GM12878 (cell line): ENCODE measurements around the gene TAPT1. TPM values are rescaled to one million over a fixed set of nuclear protein-coding genes. Genes with fewer than 3 reads are reported as not detected.

ENCODE experiments used
- ATAC-seq: fragments of 200-7000 bp; cut with Tn5 transposase; 3 replicates; pipeline ENCODE4 v1.9.1; 2020; ENCODE audit warnings: mild to moderate bottlenecking, moderate library complexity
- BruUV-seq: library from RNA; stranded (reverse); fragments of 400-500 nt; replicated peaks from 2 replicates; lab custom pipeline; 2021; lab: Mats Ljungman, UMichigan
- CTCF ChIA-PET: fragments of 300-600 bp; sonication (Branson Sonifier 250); formaldehyde crosslinking; extraction: SDS; loops from one replicate; lab custom pipeline; 2021; ENCODE audit warnings: inconsistent platforms; lab: Yijun Ruan, JAX
- POLR2A ChIA-PET: fragments of 350-600 bp; formaldehyde crosslinking; extraction: SDS; loops from one replicate; lab custom pipeline; 2021; ENCODE audit warnings: inconsistent platforms; lab: Charles Lee
- RAD21 ChIA-PET: fragments of 300-600 bp; sonication (Branson Sonifier 250); formaldehyde crosslinking; loops from one replicate; lab custom pipeline; 2023; ENCODE audit warnings: antibody characterized with exemption; ENCODE audit not compliant: unreplicated experiment; lab: Charles Lee
- SMC1A ChIA-PET: fragments of 300-600 bp; sonication (Branson Sonifier 250); formaldehyde crosslinking; loops from one replicate; lab custom pipeline; 2023; ENCODE audit not compliant: unreplicated experiment, uncharacterized antibody; lab: Charles Lee
- DNase-seq: peaks from one replicate; pipeline ENCODE4 v3.0.0-alpha.2; 2011; ENCODE audit warnings: low read depth, low spot score
- FAIRE-seq: peaks from 3 replicates; lab custom pipeline; 2011; peaks lifted over from hg19 to GRCh38; lab: Jason Lieb, UNC
- H2AFZ ChIP-seq: 2 replicates; pipeline ENCODE4 v1.6.0; 2011; ENCODE audit warnings: low read depth, low read length, control low read depth; ENCODE audit not compliant: control insufficient read depth
- H3K27ac ChIP-seq: 2 replicates; pipeline ENCODE4 v1.5.1; 2011; ENCODE audit warnings: control low read depth; ENCODE audit not compliant: control insufficient read depth, insufficient read depth
- H3K27me3 ChIP-seq, 2 experiments: replicated peaks in 1 of 2; 2 replicates each; pipeline versions ENCODE4 v1.6.0 to v1.6.1; 2011; ENCODE audit warnings: low read length in 1 of 2; ENCODE audit not compliant: control insufficient read depth in 2 of 2, insufficient read depth in 2 of 2
- H3K36me3 ChIP-seq, 2 experiments: 2 replicates each; pipeline ENCODE4 v1.5.1; 2011; ENCODE audit warnings: low read length in 1 of 2; ENCODE audit not compliant: control insufficient read depth in 2 of 2, insufficient read depth in 2 of 2
- H3K4me1 ChIP-seq: 2 replicates; pipeline ENCODE4 v1.6.1; 2011; ENCODE audit warnings: mild to moderate bottlenecking, low read length, moderate library complexity, mixed read lengths; ENCODE audit not compliant: control insufficient read depth, insufficient read depth
- H3K4me2 ChIP-seq: 2 replicates; pipeline ENCODE4 v1.6.0; 2011; ENCODE audit warnings: control low read depth; ENCODE audit not compliant: control insufficient read depth, insufficient read depth
- H3K4me3 ChIP-seq: fragments of 200-600 bp; sonication (generic); 2 replicates; pipeline ENCODE4 v1.5.1; 2016
- H3K79me2 ChIP-seq: 2 replicates; pipeline ENCODE4 v1.6.0; 2011; ENCODE audit warnings: low read length; ENCODE audit not compliant: control insufficient read depth, insufficient read depth
- H3K9ac ChIP-seq: 2 replicates; pipeline ENCODE4 v1.8.0; 2011; ENCODE audit warnings: low read length, control low read depth, mixed read lengths; ENCODE audit not compliant: control insufficient read depth, insufficient read depth
- H3K9me3 ChIP-seq: replicated peaks from 3 replicates; pipeline ENCODE4 v1.5.1; 2011; ENCODE audit warnings: mild to moderate bottlenecking, low read length; ENCODE audit not compliant: control insufficient read depth, insufficient read depth
- H4K20me1 ChIP-seq: 2 replicates; pipeline ENCODE4 v1.6.0; 2011; ENCODE audit not compliant: control insufficient read depth, insufficient read depth
- EGR1 ChIP-seq, 2 experiments: IDR thresholded peaks; 1 replicate in 1 of 2; 2 replicates in 1 of 2; pipeline ENCODE4 v1.6.1; 2011 to 2012; ENCODE audit warnings: low read depth in 2 of 2, low read length in 2 of 2, borderline replicate concordance in 1 of 2, mild to moderate bottlenecking in 1 of 2, moderate library complexity in 1 of 2
- EZH2 ChIP-seq: IDR thresholded peaks from 2 replicates; pipeline ENCODE4 v1.6.1; 2012; ENCODE audit warnings: low read depth, mild to moderate bottlenecking, control low read depth, inconsistent platforms, low read length, borderline replicate concordance; ENCODE audit not compliant: control insufficient read depth
- FOXM1 ChIP-seq: IDR thresholded peaks from 2 replicates; pipeline ENCODE4 v1.6.1; 2012; ENCODE audit warnings: low read depth, mild to moderate bottlenecking, inconsistent platforms, low read length, moderate library complexity
- IKZF2 ChIP-seq, 2 experiments: fragments of 450-650 bp; IDR thresholded peaks; 2 replicates each; pipeline ENCODE4 v1.6.1; 2017; ENCODE audit warnings: mild to moderate bottlenecking in 2 of 2, moderate library complexity in 2 of 2
- JUNB ChIP-seq: IDR thresholded peaks from 2 replicates; pipeline ENCODE4 v1.6.1; 2016; ENCODE audit warnings: antibody characterized with exemption, mild to moderate bottlenecking
- MTA3 ChIP-seq: IDR thresholded peaks from 2 replicates; pipeline ENCODE4 v1.6.1; 2012; ENCODE audit warnings: low read length, inconsistent platforms, borderline replicate concordance
- NFYB ChIP-seq: IDR thresholded peaks from 2 replicates; pipeline ENCODE4 v1.6.1; 2011; ENCODE audit warnings: low read depth, mild to moderate bottlenecking, low read length, improper control_type of control experiment, moderate library complexity; ENCODE audit not compliant: insufficient read depth
- NR2C1 ChIP-seq: fragments of 450-650 bp; IDR thresholded peaks from 2 replicates; pipeline ENCODE4 v1.6.1; 2017; ENCODE audit warnings: antibody characterized with exemption, mild to moderate bottlenecking, moderate library complexity
- POLR2A ChIP-seq: IDR thresholded peaks from 2 replicates; pipeline ENCODE4 v1.6.1; 2011; ENCODE audit warnings: low read depth, mild to moderate bottlenecking, low read length
- RELA ChIP-seq: fragments of 450-650 bp; IDR thresholded peaks from 2 replicates; pipeline ENCODE4 v1.8.0; 2014; ENCODE audit warnings: borderline replicate concordance; ENCODE audit not compliant: partially characterized antibody
- RFX5 ChIP-seq: IDR thresholded peaks from 2 replicates; pipeline ENCODE4 v1.6.1; 2011; ENCODE audit warnings: low read depth, low read length, improper control_type of control experiment
- TAF1 ChIP-seq: IDR thresholded peaks from 2 replicates; pipeline ENCODE4 v1.6.1; 2011; ENCODE audit warnings: mild to moderate bottlenecking, low read depth, low read length, borderline replicate concordance
- WRNIP1 ChIP-seq: IDR thresholded peaks from 2 replicates; pipeline ENCODE4 v1.6.1; 2011; ENCODE audit warnings: low read depth, low read length, improper control_type of control experiment, borderline replicate concordance
- ZNF592 ChIP-seq: fragments of 450-650 bp; IDR thresholded peaks from 2 replicates; pipeline ENCODE4 v1.6.1; 2017; ENCODE audit warnings: mild to moderate bottlenecking, moderate library complexity
- WGBS: methylation state at CpG from one replicate; pipeline ENCODE4 v1.1.6; 2016; ENCODE audit warnings: low lambda C conversion rate; ENCODE audit not compliant: insufficient replicate concordance, insufficient coverage; ENCODE audit errors: missing lambda C conversion rate; 5-methylcytosine and 5-hydroxymethylcytosine counted together
- in situ Hi-C: fragments of 300-500 bp; cut with MboI; formaldehyde crosslinking; loops from 9 replicates; pipeline ENCODE4 v1.14.3; 2018; ENCODE audit warnings: mixed read lengths
- intact Hi-C: fragments of 100-400 bp; cut with micrococcal nuclease; formaldehyde crosslinking; loops from one replicate; pipeline ENCODE4 v1.14.2; 2022; ENCODE audit not compliant: unreplicated experiment
- polyA plus RNA-seq, 11 experiments: library from polyadenylated mRNA; depleted of rRNA in 4 of 11; unstranded in 6 of 11; stranded (reverse) in 5 of 11; fragments of >200 nt; fragmentation: Nextera tagmentation in 4 of 11; fragmentation: Illumina TruSeq in 1 of 11; extraction: Ambion mirVana in 4 of 11; extraction: Trizol in 1 of 11; gene quantifications; 1 replicate in 1 of 11; 2 replicates in 10 of 11; pipeline versions ENCODE4 v1.2.1 to v1.2.3, GENCODE V29; 2011 to 2016; ENCODE audit warnings: inconsistent platforms in 2 of 11, missing spikeins in 2 of 11, low read depth in 1 of 11
- total RNA-seq, 4 experiments: library from RNA; depleted of rRNA in 3 of 4; stranded (reverse); fragments of >200 nt in 3 of 4; fragmentation: Illumina TruSeq in 1 of 4; extraction: Trizol in 1 of 4; gene quantifications; 2 replicates each; pipeline versions ENCODE4 v1.2.1 to v1.2.3, GENCODE V29; 2013 to 2021

Gene TAPT1
- total and polyA plus RNA-seq, 10 of the 15 experiments (the other 5 are each of a cell fraction or from before 2014, with no cell fraction given) = 0.91 to 23.3 (median 9.5) TPM

GRCh38 chr4:16113741-16114140 is 112.5 kb downstream of the TAPT1 start:
- POLR2A ChIA-PET = no interaction called here
- 0% methylated on average over 3 of the region's 3 CpGs for WGBS
- FAIRE-seq = no peak

More at GRCh38 chr4:16113741-16114140, 112.5 kb downstream of the TAPT1 start:
- no peak overlapping the region for H3K4me2 ChIP-seq
- no peaks in the 10 kb centered on the region for H3K79me2 ChIP-seq
- no peaks in the 10 kb centered on the region for H3K9me3 ChIP-seq
- ATAC-seq (no peak), DNase-seq (no peak)
- H3K4me1 ChIP-seq = no peaks in the 10 kb centered on the region
- intact Hi-C loops (no loop called here), in situ Hi-C loops (no loop called here)
- ChIA-PET RAD21 (no interaction called here), CTCF (no interaction called here), SMC1A (no interaction called here)
- TF ChIP-seq MTA3 (no peak), IKZF2 (IDR thresholded peaks at IDR 0.05) (no peak), NFYB (no peak), RFX5 (no peak), WRNIP1 (no peak), RELA (no peak), POLR2A (no peak), EZH2 (no peak), TAF1 (no peak), FOXM1 (no peak), ZNF592 (no peak), EGR1 (IDR thresholded peaks at IDR 0.05; ENCODE audit: borderline replicate concordance in 1 of 2, low read depth in 2 of 2, low read length in 2 of 2) (no peak), NR2C1 (no peak), JUNB (no peak)
- H3K4me3 ChIP-seq = no peak overlapping the region
- no peaks in the 10 kb centered on the region for H3K27me3 ChIP-seq
- H3K9ac ChIP-seq = no peak overlapping the region
- no TSS peak for BruUV-seq
- H3K27ac ChIP-seq = no peak overlapping the region
- no peaks in the 10 kb centered on the region for H3K36me3 ChIP-seq
- no peak overlapping the region for H2AFZ ChIP-seq
- H4K20me1 ChIP-seq = no peaks in the 10 kb centered on the region
